ENCODE results near the gene ERC2.

The ERC2 gene

GRCh38 chr3:56424336-56424735 lies 43.9 kb downstream of the ERC2 start:
- DNase-seq = no peak

GRCh38 chr3:56423661-56424099 lies 44.6 kb downstream of the ERC2 start:
- no peak for DNase-seq

GRCh38 chr3:56422316-56422715 lies 46.0 kb downstream of the ERC2 start:
- DNase-seq = no peak

GRCh38 chr3:56421205-56421604 lies 47.1 kb downstream of the ERC2 start:
- DNase-seq = no peak

- peak; percentile 32 for DNase-seq
Observed at GRCh38 chr3:56415652-56416051, 52.6 kb downstream of the ERC2 start.

GRCh38 chr3:56413911-56414310 lies 54.4 kb downstream of the ERC2 start:
- no peak for DNase-seq

- DNase-seq = no peak
Observed at GRCh38 chr3:56411166-56411565, 57.1 kb downstream of the ERC2 start.

- DNase-seq = no peak
Observed at GRCh38 chr3:56410576-56410975, 57.7 kb downstream of the ERC2 start.

- no peak for DNase-seq
Observed at GRCh38 chr3:56409790-56410189, 58.5 kb downstream of the ERC2 start.

- DNase-seq = no peak
Observed at GRCh38 chr3:56408761-56409196, 59.5 kb downstream of the ERC2 start.

- DNase-seq = no peak
Observed at GRCh38 chr3:56406826-56407515, 61.3 kb downstream of the ERC2 start.

GRCh38 chr3:56404884-56405283 lies 63.4 kb downstream of the ERC2 start:
- DNase-seq = no peak

GRCh38 chr3:56398659-56399058 lies 69.6 kb downstream of the ERC2 start:
- DNase-seq = no peak

GRCh38 chr3:56397798-56398197 lies 70.5 kb downstream of the ERC2 start:
- no peak for DNase-seq

GRCh38 chr3:56389183-56389830 lies 79.0 kb downstream of the ERC2 start:
- DNase-seq = no peak

GRCh38 chr3:56383092-56383491 lies 85.2 kb downstream of the ERC2 start:
- DNase-seq = no peak

GRCh38 chr3:56379723-56380287 lies 88.5 kb downstream of the ERC2 start:
- no peak for DNase-seq

GRCh38 chr3:56375654-56376053 lies 92.6 kb downstream of the ERC2 start:
- no peak for DNase-seq

- DNase-seq = no peak
Observed at GRCh38 chr3:56373386-56373785, 94.9 kb downstream of the ERC2 start.

GRCh38 chr3:56370991-56371775 lies 97.1 kb downstream of the ERC2 start:
- no peak for DNase-seq

- DNase-seq = no peak
Observed at GRCh38 chr3:56369914-56370313, 98.4 kb downstream of the ERC2 start.

- DNase-seq = no peak
Observed at GRCh38 chr3:56368846-56369245, 99.4 kb downstream of the ERC2 start.

GRCh38 chr3:56366641-56367162 lies 101.6 kb downstream of the ERC2 start:
- DNase-seq = no peak

Measured in NCI-H774 (cell line).